Midbrain (tissue), 1 donor: ENCODE measurements around the gene BABAM2.
"Not testable (repeated sequence)": the region's sequence is repeated elsewhere in the genome, so short reads cannot be mapped to it uniquely, and the experiment has no call there.

Source experiments
- DNase-seq: peaks from one replicate; lab custom pipeline; 2025; lab: John Stamatoyannopoulos, UW

Gene BABAM2

DNA sequence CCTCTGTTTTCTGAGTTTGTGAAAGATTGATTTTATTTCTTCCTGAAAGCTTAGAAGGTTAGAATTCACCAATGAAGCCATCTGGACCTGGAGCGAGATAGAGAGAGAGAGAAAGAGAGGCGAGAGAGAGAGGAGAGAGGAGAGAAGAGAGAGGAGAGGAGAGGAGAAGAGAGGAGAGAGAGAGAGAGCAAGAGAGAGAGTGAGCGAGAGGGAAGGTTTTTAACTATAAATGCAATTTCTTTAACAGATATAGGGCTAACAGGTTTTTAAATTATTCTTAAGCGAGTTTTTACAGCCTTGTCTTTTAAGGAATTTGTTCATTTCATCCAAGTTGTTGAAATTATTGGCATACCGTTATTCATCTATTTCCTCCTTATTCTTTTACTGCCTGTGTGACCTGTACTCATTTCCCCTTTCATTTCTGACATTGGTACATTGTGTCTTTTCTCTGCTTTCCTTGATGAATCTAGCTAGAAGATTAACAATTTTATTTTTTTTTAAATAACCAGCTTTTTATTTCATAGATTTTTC lies 56.1 kb downstream of the BABAM2 start:
- DNase-seq, result no peak

DNA sequence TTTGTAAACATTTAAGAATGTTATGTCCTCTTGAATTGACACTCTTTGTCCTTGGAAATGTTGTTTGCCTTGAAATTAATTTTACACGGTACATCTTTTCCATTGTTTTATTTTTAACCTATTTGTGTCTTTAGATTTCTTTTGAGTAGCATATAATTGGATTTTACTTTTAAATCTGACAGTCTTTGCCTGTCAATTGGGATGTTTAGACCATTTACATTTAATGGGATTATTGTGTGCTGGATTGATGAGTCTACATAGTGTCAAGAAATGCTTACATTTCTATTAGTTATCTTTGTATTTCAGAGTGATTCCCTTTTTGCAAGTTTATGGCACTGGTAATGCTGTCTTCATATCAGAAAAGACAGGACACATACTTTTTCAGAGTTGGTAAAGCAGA lies 61.5 kb downstream of the BABAM2 start:
- DNase-seq, result no peak

DNA sequence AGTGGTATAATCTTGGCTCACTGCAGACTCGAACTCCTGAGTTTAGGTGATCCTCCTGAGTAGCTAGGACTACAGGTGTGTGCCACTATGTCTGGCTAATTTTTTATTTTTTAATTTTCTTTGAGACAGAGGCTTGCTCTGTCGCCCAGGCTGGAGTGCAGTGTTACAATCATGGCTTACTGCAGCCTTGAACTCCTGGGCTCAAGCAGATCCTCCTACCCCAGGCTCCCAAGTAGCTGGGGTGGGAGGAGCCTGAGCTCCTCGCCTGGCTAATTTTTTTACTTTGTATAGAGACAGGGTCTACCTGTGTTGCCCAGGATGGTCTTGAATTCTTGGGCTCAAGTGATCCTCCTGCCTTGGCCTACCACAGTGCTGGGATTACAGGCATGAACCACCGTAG lies 62.5 kb downstream of the BABAM2 start:
- DNase-seq, result no peak

DNA sequence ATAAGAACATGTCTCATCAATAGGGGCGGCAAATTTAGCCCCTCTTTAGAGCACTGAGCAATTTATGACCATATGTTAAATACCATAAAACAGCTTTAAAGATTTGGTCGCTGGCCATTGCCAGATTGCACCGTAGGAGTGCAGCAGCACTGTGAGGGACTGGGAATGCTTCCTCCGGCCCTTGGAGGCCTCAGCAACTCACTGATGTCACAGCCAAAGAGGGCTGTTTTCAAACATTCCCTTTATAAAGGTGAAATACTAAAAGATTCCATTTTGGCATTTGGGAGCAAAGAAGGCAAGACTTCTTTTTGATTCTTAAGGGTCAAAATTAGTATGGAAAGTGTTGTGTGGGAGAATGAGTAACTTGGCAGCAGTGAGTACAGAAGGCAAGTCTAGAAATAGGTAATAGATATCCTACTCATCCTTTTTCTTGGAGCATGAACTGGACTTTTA lies 63.7 kb downstream of the BABAM2 start:
- no peak for DNase-seq

DNA sequence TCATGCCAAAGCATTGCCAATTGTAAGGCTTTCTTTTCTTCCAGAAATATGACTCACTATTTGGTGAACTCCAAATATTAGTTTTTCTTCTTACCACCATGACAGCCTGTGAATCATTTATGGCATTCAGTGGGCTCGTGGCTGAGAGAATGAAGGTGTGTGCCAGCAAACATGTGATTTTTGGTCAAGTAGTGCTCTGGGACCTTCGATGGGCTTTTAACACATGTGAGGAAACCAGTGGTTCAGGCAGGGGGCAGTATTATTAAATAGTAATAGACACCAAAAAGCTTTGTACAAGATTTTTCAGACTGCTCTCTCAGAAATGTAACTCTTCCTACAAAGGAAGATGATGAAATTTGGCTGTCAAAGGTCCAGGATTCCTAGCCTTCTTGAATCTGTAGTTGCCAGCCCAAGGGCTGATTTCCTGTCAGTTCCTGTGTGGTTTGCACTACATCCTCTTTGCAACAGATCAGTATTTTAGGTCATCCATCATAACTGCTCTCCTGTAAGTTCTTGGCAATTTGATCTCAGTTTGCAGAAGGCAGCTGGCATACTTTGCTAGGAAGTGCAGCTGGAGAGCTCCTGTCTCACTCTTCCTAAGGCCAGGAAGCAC lies 64.3 kb downstream of the BABAM2 start:
- peak; percentile 24 for DNase-seq

DNA sequence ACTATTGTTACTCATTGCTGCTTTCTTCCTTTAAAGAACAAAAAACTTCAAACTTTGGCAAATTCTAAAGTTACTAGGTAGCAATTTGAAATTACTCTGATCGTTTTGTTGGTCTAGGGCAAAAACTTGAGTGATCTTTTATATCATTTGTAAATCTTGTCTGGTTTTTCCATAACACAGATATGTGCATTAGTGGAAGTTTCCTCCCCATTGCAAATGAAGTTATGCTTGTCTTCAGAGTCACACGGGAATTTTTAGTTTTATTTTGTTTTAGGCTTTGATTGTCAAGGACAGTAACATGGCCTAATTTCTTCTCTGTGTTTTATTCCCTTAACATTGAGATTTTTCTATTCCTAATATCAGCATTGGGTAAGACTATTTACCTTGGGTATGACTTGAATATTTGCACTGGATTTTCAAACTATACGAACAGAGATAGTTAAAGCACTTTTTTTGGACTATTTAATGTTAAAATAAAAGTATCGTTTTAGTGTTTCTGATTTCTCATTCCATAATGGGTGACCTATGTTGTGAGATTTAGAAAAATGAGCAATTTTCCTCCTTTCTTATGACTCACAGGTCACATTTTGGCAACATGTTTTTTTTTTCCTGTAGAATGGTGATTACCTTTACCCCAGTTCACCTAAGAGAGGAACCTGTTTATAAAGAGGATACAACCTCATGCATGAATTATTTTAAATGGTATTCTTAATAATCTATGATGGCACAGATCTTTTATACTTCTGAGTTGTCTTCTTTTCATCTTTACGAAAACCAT lies 65.0 kb downstream of the BABAM2 start:
- DNase-seq, result no peak

DNA sequence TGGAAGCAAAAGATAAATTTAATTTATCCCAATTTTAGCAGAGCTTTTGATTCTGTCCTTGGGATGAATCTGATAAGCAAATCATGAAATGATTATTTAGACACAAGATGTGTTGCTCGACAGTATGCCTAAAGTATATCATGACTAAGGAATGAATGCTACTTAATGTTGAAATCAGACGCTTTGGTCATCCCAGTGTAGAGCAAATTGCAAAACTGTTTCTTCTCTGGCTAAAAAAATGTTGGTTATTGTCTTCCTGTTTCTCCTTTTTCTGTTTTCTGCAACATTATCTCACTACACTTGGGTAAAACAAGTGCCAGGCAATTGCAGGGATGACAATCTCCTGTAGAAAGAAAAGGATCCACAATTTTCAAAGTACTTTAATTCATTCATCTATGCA lies 66.4 kb downstream of the BABAM2 start:
- DNase-seq, result no peak

DNA sequence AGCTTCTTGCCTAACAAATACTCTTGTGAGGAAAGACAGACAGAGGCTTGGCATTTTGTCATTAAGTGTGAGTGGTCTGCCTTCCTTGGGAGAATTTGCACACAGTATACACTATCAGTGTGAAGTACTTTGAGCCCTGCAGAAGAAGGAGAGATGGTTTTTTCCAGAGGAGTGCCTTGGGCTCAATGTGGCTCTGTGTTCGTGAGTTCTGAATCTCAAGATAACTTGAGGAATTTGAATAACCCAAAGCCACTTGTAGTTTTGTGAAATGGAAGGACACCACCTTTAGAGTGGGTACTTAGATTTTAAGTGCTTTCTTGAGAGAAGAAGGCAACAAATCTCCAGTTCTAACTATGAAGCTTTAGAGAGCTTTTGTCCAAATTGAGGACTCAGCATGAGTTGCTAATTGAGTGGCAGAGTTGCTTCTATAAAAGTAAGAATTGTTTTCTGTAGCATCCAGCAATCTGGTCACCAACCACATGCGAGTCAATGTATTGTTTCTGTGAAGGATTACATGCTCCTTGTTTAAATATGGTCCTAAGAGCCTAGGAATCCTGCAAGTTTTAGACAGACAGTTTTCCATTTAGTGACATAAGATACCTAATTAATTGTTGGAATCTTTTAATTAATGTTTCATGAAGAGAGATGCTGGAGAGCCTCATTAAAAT lies 68.3 kb downstream of the BABAM2 start:
- DNase-seq, result no peak

DNA sequence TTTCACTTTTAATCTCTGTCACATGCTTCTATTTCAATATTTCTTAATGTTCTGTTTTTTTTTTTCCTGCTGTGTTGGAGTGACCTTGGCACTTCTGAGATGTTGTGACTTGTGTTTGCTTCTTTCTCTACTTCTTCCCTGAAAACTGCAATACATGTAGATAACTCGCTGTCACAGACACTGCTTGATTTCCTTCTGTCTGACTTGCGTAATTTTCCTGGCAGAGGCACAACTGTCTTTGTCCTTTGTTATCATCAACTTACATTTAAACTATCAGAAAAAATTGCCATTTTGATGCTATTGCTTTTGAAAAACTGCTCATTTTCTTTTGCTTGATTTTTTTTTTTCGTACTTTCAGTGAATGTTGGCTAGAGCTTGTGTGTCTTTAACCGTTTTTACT lies 69.0 kb downstream of the BABAM2 start:
- peak; percentile 32 for DNase-seq

DNA sequence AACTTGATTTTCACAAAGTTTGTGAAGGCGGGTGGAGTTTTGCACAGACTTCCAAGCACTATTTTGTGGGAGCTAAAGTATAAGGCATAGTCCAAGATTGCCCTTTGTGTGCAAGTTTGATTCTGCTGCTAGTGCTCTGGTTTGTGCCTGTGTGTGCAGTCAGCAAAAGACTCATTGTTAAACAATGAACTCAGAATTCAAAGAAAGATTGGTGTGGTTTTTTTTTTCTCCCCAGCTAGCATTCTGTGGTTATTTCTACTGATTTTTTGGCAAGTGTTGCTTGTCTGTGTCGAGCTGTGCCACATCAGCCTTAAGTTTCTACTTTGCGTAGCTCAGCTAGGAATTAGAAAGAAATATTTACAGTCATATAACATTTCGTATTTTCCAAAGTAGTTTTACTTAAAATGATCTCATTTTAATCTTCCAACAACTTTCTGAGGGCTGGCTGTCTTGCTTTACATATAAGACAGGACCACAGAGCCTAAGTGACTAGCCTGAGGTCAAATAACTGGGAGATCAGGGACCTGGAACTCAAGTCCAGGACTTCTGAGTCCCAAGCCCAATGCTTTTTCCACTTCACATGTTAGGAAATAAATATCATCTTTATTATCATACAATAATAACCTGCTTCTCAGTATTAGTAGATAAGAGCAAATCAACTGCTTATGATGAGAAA lies 69.8 kb downstream of the BABAM2 start:
- DNase-seq, result no peak

DNA sequence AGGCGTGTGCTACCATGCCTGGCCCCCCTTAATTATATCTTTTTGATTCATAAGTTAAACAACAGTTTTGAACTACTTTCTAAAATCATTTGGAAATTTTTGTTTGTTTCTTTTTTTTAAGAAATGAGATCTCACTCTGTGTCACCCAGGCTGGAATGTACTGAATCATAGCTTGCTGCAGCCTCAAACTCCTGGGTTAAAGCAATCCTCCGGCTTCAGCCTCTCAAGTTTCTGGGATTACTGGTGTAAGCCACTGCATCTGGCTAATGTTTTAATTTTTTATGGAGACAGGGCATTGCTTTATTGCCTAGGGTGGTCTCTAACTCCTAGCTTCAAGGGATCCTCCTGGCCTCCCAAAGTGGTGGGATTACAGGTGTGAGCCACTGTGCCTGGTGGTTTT lies 71.5 kb downstream of the BABAM2 start:
- DNase-seq, result no peak

DNA sequence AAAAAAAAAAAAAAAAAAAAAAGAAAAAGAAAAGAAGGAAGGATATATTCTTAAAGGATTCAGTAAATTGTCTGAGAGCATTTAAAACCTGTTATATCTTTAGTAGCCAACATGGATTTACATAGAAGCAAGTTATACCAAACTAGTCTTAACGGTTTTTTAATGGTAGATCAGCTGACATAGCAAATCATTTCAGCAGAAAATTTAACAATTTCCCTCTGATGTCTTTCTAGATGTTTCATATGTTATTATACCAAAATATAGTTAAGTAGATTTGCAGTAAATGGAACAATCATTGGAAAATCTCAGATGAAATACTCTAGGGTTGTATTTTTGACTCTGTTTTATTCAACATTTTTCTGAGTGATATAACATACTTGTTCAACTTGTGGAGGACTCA lies 72.9 kb downstream of the BABAM2 start:
- DNase-seq, result no peak

DNA sequence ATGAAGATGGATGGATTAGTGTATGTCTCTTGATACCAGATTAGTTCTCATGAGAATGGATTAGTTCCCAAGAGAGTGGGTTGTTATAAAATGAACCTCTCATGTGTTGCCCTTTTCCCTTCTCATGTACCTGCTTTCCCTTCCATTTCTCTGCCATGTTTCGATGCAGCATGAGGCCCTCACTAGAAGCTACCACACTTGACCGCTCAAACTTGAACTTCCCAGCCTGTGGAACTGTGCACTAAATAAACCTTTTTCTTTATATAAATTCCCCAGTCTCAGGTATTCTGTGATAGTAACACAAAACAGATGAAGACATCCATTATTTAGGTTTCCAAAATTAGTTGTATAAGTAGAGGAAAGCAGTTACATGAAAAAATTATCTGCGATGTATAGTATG lies 73.5 kb downstream of the BABAM2 start:
- DNase-seq, result no peak

DNA sequence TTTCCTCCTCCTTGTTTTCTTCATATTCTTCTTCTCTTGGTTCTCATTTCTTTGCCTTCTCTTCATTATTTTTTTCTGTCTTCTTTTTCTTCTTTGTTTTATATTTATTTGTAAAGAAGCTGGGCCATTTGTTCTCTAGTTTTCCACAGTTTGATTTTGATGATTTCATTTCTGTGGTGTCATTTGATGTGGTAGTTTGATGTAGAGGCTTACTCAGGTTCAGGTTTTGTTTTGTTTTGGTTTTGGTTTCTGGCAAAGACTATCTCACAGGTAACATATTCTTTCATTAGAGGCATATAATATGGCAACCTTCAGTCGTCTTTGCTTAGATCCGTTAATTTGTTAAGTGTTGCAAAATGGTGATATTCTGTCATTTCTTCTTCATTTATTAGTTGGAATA lies 75.3 kb downstream of the BABAM2 start:
- DNase-seq, result no peak

DNA sequence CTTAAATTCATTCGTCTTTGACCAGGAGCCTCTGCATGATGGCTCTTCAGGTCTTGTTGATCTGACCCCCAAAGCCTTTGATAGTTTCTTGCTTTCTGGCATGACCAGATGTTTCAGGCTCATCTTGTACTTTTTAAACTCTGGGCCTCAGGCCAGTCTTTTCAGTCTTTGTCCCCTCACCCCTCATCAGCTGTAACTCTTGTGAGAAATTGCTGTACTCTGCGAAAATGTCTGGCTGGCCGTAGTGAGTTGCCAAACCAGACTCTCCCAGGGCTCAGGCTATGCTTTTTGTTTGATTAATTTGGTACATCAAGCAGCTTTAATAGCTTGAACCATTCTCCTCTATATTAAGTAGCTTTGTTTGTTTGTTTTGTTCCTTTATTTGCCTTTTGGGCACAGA lies 75.9 kb downstream of the BABAM2 start:
- no peak for DNase-seq

DNA sequence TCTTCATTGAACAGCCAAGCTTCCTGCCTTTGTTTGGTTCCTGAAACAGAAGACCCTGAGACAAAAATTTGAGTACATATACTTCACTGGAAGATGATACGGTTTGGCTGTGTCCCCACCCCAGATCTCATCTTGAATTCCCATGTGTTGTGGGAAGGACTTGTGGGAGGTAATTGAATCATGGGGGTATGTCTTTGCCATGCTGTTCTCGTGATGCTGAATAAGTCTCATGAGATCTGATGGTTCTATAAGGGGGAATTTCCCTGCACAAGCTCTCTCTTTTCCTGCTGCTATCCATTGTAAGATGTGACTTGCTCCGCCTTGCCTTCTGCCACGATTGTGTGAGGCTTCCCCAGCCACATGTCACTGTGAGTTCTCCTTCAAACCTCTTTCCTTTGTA lies 76.5 kb downstream of the BABAM2 start:
- DNase-seq, result no peak

DNA sequence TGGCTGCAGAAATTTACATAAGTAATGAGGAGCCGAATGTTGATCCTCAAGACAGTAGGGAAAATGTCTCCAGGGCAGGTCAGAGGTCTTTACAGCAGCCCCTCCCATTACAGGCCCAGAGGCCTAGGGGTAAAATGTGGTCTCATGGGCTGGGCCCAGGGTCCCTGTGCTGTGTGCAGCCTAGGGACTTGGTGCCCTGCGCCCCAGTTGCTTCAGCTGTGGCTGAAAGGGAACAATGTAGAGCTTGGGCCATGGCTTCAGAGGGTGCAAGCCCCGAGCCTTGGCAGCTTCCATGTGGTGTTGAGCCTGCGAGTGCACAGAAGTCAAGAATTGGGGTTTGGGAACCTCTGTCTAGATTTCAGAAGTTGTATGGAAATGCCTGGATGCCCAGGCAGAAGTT lies 77.5 kb downstream of the BABAM2 start:
- not testable (repeated sequence) for DNase-seq

DNA sequence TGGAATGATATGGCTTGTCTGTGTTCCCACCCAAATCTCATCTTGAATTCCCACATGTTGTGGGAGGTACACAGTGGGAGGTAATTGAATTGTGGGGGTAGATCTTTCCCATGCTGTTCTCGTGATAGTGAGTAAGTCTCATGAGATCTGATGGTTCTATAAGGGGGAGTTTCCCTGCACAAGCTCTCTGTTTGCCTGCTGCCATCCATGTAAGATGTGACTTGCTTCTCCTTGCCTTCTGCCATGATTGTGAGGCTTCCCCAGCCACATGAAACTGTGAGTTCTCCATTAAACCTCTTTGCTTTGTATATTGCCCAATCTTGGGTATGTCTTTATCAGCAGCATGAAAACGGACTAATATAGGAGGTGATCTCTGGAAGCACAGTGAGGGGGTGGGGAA lies 78.4 kb downstream of the BABAM2 start:
- DNase-seq, result not testable (repeated sequence)

DNA sequence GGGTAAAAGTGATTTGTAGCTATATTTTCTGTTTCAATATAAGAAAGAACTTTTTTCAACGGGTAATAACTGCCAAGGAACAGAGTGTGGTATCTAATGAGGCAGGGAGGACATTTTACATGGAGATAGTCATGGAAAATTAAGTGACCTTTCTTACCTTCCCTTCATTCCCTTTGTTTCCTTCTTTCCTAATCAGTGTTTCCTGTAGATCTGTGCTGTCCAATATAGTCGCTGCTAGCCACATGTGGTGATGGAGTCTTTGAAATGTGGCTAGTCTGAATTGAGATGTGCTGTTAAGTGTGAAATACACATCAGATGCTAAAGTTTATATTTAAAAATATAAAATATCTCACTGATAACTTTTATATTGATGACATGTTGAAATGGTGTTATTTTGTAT lies 81.8 kb downstream of the BABAM2 start:
- no peak for DNase-seq

DNA sequence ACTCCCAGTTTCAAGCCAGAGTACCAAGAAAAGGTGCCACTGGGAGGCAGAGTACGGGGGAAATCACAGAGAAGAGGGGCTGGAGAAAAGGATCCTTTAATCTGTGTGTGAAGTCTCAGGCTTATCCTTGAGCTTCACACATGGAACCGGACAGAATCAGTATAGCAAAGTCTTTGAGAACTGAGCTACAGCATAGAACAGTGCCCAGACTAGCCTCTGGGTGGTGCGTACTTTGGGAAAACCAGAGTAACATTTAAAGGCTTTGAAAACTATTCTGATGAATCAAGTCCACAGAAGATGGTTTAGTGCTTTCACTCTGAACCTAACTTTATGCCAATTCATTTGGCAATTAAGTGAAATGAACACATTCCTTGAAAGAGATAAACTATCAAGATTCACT lies 83.1 kb downstream of the BABAM2 start:
- no peak for DNase-seq

DNA sequence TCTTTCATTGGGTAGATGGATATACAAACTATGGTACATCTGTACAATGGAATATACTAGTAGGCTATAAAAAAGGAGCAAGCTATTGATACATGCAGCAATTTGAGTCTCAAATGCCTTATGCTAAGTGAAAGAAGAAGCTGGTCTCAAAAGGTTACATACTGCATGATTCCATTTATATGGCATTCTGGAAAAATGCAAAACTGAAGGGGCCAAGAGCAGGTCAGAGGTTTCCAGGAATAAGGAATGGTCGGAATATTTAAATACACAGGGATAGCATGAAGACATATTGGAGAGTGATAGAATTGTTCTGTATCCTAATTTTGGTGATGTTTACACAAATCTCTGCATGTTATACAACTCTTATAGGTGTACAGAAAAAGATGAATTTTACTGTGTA lies 85.8 kb downstream of the BABAM2 start:
- no peak for DNase-seq

DNA sequence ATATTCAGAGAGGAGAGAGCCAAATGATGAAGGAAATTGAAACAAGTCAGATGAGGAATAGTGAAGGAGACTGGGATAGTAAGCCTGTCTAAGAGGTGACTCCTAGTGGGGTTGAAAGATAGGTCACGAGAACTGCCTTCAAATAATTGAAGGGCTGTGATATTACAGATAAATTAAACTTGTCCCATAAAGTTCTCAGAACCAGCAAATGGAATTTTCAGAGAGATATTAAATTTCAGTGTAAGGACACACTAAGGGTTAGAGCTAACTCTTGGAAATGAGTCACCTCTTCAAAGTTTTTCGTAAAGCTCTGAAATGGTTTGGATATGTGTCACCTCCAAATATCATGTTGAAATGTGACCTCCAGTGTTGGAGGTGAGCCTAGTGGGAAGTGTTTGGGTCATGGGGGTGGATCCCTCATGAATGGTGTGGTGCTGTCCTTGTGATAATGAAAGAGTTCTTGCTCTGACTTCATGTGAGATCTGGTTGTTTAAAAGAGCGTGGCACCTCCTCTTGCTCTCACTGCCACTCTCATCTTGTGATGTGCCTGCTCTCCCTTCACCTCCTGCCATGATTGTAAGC lies 87.3 kb downstream of the BABAM2 start:
- no peak for DNase-seq
